HepG2 (cell line): ENCODE data around the gene PCYT2. TPM values are rescaled to one million over a fixed set of nuclear protein-coding genes. Genes with fewer than 3 reads are reported as not detected.

Source experiments
- FOXK1 ChIP-seq: sonication (generic); formaldehyde crosslinking; IDR thresholded peaks from 2 replicates; pipeline ENCODE4 v1.4.0; 2020; ENCODE audit warnings: low read depth, missing genetic modification reagents, borderline replicate concordance
- HNF4G ChIP-seq, 2 experiments: sonication (generic) in 1 of 2; formaldehyde crosslinking in 1 of 2; IDR thresholded peaks; 2 replicates each; pipeline versions ENCODE4 v1.4.0 to v1.6.1; 2011 to 2020; ENCODE audit warnings: borderline replicate concordance in 2 of 2, low read depth in 2 of 2, mild to moderate bottlenecking in 2 of 2, low read length in 1 of 2, missing genetic modification reagents in 1 of 2, moderate library complexity in 1 of 2
- NFE2L1 ChIP-seq: sonication (generic); formaldehyde crosslinking; IDR thresholded peaks from 2 replicates; pipeline ENCODE4 v1.4.0; 2020; ENCODE audit warnings: missing genetic modification reagents, mild to moderate bottlenecking, borderline replicate concordance
- NR3C1 ChIP-seq: sonication (generic); formaldehyde crosslinking; IDR thresholded peaks from 2 replicates; pipeline ENCODE4 v1.4.0; 2020; ENCODE audit warnings: missing genetic modification reagents
- RBM39 ChIP-seq: fragments of 200-400 bp; formaldehyde crosslinking; IDR thresholded peaks from one replicate; pipeline ENCODE4 v1.6.1; 2018; ENCODE audit warnings: antibody characterized with exemption, mild to moderate bottlenecking, low read depth, low read length; ENCODE audit not compliant: poor library complexity, severe bottlenecking
- ZNF230 ChIP-seq: sonication (generic); formaldehyde crosslinking; IDR thresholded peaks from 2 replicates; pipeline ENCODE4 v1.4.0; 2020; ENCODE audit warnings: mild to moderate bottlenecking, missing genetic modification reagents
- ZNF260 ChIP-seq: sonication (generic); formaldehyde crosslinking; IDR thresholded peaks from 2 replicates; pipeline ENCODE4 v1.4.0; 2020; ENCODE audit warnings: missing genetic modification reagents, low read depth, mild to moderate bottlenecking, borderline replicate concordance
- ZNF282 ChIP-seq: fragments of 450-650 bp; IDR thresholded peaks from 2 replicates; pipeline ENCODE4 v1.6.1; 2018; ENCODE audit not compliant: partially characterized antibody
- ZNF326 ChIP-seq: sonication (generic); formaldehyde crosslinking; IDR thresholded peaks from 2 replicates; pipeline ENCODE4 v1.4.0; 2020; ENCODE audit warnings: missing genetic modification reagents, borderline replicate concordance
- ZNF558 ChIP-seq: sonication (generic); formaldehyde crosslinking; IDR thresholded peaks from 2 replicates; pipeline ENCODE4 v1.9.0; 2022; ENCODE audit warnings: mild to moderate bottlenecking, missing genetic modification reagents, borderline replicate concordance
- polyA plus RNA-seq, 8 experiments: library from polyadenylated mRNA; depleted of rRNA in 3 of 8; stranded (reverse) in 7 of 8; unstranded in 1 of 8; fragments of >200 nt; fragmentation: Illumina TruSeq in 4 of 8; extraction: Trizol in 4 of 8; gene quantifications; 2 replicates each; pipeline versions ENCODE4 v1.2.1 to v1.2.3, GENCODE V29; 2011 to 2016; ENCODE audit warnings: low read depth in 4 of 8, missing spikeins in 1 of 8, mixed read lengths in 1 of 8; ENCODE audit not compliant: insufficient read depth in 1 of 8
- total RNA-seq, 5 experiments: library from RNA; depleted of rRNA; stranded (reverse); fragments of >200 nt; fragmentation: Illumina TruSeq; extraction: Trizol; gene quantifications; 2 replicates each; pipeline ENCODE4 v1.2.3, GENCODE V29; 2016; ENCODE audit warnings: low read depth in 1 of 5
- TF ChIP-seq, protein P1 (sequence below): sonication (generic); formaldehyde crosslinking; IDR thresholded peaks from 2 replicates; pipeline ENCODE4 v1.9.0; 2022; ENCODE audit warnings: missing genetic modification reagents, mild to moderate bottlenecking, borderline replicate concordance
- TF ChIP-seq, protein P2 (sequence below): sonication (generic); formaldehyde crosslinking; IDR thresholded peaks from 2 replicates; pipeline ENCODE4 v1.4.0; 2020; ENCODE audit warnings: missing genetic modification reagents
- TF ChIP-seq, protein P3 (sequence below): sonication (generic); formaldehyde crosslinking; IDR thresholded peaks from 2 replicates; pipeline ENCODE4 v1.5.0; 2020; ENCODE audit warnings: mild to moderate bottlenecking, missing genetic modification reagents, borderline replicate concordance
- TF ChIP-seq, protein P4 (sequence below): sonication (generic); formaldehyde crosslinking; IDR thresholded peaks from 2 replicates; pipeline ENCODE4 v1.4.0; 2020; ENCODE audit warnings: missing genetic modification reagents, borderline replicate concordance

Gene PCYT2
- total and polyA plus RNA-seq, 2 of the 13 experiments (the other 11 are each of a cell fraction or from before 2014, with no cell fraction given) = 147 to 297 TPM

DNA sequence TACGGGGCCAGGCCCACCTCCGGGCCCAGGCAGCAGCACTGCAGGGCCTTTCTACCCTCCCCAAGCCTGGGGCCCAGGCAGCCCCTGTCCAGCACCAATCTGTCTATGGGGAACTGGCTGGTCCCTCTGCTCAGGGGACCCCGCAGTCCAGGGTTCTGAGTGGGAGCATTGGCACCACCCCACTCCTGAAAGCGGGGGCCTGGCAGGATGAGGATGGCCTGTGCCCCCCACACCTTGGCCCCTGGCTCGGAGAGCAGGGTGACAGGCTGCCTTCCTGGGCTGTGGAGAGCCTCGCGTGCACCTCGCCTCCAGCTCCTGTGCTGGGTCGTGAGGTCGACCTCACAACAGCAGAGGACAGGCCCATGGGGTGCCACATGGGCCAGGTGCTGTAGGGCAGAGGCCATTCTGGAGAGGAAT, 7.8 kb downstream of the PCYT2 start (continued):
- TF ChIP-seq, protein P1, sequence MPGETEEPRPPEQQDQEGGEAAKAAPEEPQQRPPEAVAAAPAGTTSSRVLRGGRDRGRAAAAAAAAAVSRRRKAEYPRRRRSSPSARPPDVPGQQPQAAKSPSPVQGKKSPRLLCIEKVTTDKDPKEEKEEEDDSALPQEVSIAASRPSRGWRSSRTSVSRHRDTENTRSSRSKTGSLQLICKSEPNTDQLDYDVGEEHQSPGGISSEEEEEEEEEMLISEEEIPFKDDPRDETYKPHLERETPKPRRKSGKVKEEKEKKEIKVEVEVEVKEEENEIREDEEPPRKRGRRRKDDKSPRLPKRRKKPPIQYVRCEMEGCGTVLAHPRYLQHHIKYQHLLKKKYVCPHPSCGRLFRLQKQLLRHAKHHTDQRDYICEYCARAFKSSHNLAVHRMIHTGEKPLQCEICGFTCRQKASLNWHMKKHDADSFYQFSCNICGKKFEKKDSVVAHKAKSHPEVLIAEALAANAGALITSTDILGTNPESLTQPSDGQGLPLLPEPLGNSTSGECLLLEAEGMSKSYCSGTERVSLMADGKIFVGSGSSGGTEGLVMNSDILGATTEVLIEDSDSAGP (CRISPR knock-in tag) = no peak
- TF ChIP-seq NR3C1 = no peak
- TF ChIP-seq, protein P2, sequence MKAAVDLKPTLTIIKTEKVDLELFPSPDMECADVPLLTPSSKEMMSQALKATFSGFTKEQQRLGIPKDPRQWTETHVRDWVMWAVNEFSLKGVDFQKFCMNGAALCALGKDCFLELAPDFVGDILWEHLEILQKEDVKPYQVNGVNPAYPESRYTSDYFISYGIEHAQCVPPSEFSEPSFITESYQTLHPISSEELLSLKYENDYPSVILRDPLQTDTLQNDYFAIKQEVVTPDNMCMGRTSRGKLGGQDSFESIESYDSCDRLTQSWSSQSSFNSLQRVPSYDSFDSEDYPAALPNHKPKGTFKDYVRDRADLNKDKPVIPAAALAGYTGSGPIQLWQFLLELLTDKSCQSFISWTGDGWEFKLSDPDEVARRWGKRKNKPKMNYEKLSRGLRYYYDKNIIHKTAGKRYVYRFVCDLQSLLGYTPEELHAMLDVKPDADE (CRISPR knock-in tag) = no peak
- no peak for TF ChIP-seq ZNF282
- no peak for TF ChIP-seq ZNF230 (CRISPR knock-in tag)
- no peak for TF ChIP-seq ZNF260
- TF ChIP-seq, protein P3, sequence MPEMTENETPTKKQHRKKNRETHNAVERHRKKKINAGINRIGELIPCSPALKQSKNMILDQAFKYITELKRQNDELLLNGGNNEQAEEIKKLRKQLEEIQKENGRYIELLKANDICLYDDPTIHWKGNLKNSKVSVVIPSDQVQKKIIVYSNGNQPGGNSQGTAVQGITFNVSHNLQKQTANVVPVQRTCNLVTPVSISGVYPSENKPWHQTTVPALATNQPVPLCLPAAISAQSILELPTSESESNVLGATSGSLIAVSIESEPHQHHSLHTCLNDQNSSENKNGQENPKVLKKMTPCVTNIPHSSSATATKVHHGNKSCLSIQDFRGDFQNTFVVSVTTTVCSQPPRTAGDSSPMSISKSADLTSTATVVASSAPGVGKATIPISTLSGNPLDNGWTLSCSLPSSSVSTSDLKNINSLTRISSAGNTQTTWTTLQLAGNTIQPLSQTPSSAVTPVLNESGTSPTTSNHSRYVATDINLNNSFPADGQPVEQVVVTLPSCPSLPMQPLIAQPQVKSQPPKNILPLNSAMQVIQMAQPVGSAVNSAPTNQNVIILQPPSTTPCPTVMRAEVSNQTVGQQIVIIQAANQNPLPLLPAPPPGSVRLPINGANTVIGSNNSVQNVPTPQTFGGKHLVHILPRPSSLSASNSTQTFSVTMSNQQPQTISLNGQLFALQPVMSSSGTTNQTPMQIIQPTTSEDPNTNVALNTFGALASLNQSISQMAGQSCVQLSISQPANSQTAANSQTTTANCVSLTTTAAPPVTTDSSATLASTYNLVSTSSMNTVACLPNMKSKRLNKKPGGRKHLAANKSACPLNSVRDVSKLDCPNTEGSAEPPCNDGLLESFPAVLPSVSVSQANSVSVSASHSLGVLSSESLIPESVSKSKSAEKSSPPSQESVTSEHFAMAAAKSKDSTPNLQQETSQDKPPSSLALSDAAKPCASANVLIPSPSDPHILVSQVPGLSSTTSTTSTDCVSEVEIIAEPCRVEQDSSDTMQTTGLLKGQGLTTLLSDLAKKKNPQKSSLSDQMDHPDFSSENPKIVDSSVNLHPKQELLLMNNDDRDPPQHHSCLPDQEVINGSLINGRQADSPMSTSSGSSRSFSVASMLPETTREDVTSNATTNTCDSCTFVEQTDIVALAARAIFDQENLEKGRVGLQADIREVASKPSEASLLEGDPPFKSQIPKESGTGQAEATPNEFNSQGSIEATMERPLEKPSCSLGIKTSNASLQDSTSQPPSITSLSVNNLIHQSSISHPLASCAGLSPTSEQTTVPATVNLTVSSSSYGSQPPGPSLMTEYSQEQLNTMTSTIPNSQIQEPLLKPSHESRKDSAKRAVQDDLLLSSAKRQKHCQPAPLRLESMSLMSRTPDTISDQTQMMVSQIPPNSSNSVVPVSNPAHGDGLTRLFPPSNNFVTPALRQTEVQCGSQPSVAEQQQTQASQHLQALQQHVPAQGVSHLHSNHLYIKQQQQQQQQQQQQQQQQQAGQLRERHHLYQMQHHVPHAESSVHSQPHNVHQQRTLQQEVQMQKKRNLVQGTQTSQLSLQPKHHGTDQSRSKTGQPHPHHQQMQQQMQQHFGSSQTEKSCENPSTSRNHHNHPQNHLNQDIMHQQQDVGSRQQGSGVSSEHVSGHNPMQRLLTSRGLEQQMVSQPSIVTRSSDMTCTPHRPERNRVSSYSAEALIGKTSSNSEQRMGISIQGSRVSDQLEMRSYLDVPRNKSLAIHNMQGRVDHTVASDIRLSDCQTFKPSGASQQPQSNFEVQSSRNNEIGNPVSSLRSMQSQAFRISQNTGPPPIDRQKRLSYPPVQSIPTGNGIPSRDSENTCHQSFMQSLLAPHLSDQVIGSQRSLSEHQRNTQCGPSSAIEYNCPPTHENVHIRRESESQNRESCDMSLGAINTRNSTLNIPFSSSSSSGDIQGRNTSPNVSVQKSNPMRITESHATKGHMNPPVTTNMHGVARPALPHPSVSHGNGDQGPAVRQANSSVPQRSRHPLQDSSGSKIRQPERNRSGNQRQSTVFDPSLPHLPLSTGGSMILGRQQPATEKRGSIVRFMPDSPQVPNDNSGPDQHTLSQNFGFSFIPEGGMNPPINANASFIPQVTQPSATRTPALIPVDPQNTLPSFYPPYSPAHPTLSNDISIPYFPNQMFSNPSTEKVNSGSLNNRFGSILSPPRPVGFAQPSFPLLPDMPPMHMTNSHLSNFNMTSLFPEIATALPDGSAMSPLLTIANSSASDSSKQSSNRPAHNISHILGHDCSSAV = no peak
- TF ChIP-seq NFE2L1 (CRISPR knock-in tag) = no peak
- TF ChIP-seq, protein P4, sequence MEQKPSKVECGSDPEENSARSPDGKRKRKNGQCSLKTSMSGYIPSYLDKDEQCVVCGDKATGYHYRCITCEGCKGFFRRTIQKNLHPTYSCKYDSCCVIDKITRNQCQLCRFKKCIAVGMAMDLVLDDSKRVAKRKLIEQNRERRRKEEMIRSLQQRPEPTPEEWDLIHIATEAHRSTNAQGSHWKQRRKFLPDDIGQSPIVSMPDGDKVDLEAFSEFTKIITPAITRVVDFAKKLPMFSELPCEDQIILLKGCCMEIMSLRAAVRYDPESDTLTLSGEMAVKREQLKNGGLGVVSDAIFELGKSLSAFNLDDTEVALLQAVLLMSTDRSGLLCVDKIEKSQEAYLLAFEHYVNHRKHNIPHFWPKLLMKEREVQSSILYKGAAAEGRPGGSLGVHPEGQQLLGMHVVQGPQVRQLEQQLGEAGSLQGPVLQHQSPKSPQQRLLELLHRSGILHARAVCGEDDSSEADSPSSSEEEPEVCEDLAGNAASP (CRISPR knock-in tag) = no peak
- TF ChIP-seq ZNF326 (CRISPR knock-in tag) = no peak
- TF ChIP-seq ZNF558 (CRISPR knock-in tag) = no peak
- TF ChIP-seq RBM39 = peak; percentile 12
- no peak for TF ChIP-seq HNF4G (IDR thresholded peaks at IDR 0.05; ENCODE audit: borderline replicate concordance, low read depth, low read length)
- no peak for TF ChIP-seq HNF4G (CRISPR knock-in tag; IDR thresholded peaks at IDR 0.05; ENCODE audit: borderline replicate concordance, low read depth)
- TF ChIP-seq FOXK1 (CRISPR knock-in tag) = no peak
